ENCODE data around the gene USP24. TPM values are rescaled to one million over a fixed set of nuclear protein-coding genes. Genes with fewer than 3 reads are reported as not detected.
A peak's percentile ranks its signal among the peaks of the same experiment; 100 is the strongest.

USP24 gene
- total RNA-seq, 1 donor from 2014 or later, result 30.8 TPM

GRCh38 chr1:55051621-55052020, 163.5 kb downstream of the USP24 start:
- H4K20me1 ChIP-seq (ENCODE audit: insufficient read depth, low read length), result no peaks in the 10 kb centered on the region
- peaks cover 4% of the 10 kb centered on the region for H3K4me1 Mint-ChIP-seq (ENCODE audit: low read depth, unreplicated experiment)
- H3K4me1 ChIP-seq (ENCODE audit: insufficient read depth, low read length), result peaks cover 5% of the 10 kb centered on the region
- no peak overlapping the region for H2AFZ ChIP-seq (ENCODE audit: low read depth, low read length)
- no peak overlapping the region for H3K4me2 ChIP-seq (ENCODE audit: low read length)
- no peaks in the 10 kb centered on the region for H3K9me3 ChIP-seq (ENCODE audit: insufficient read depth, low read depth, low read length)
- peaks cover 28% of the 10 kb centered on the region for H3K27me3 Mint-ChIP-seq (ENCODE audit: low read depth, unreplicated experiment)
- no peak overlapping the region for H3K4me3 Mint-ChIP-seq (ENCODE audit: unreplicated experiment)
- no peaks in the 10 kb centered on the region for H3K36me3 Mint-ChIP-seq (ENCODE audit: low read depth, unreplicated experiment)
- no peak overlapping the region for H3K4me3 ChIP-seq (ENCODE audit: insufficient read depth, low read depth, low read length)
- no peaks in the 10 kb centered on the region for H3K27me3 ChIP-seq (ENCODE audit: insufficient read depth, low read length)
- no peaks in the 10 kb centered on the region for H3K9me3 Mint-ChIP-seq (ENCODE audit: unreplicated experiment)
- DNase-seq (ENCODE audit: low read depth) (no peak), FAIRE-seq (no peak)
- no peak overlapping the region for H3K27ac Mint-ChIP-seq (ENCODE audit: unreplicated experiment)
- no peaks in the 10 kb centered on the region for H3K79me2 ChIP-seq (ENCODE audit: insufficient read depth, low read length)
- no peak overlapping the region for H3K27ac ChIP-seq (ENCODE audit: low read depth, low read length)
- H3K9ac ChIP-seq (ENCODE audit: low read length), result no peak overlapping the region
- TF ChIP-seq CTCF (IDR thresholded peaks at IDR 0.05; ENCODE audit: insufficient read depth, low read depth, low read length), result no peak
- H3K36me3 ChIP-seq (ENCODE audit: insufficient read depth, low read length), result no peaks in the 10 kb centered on the region

GRCh38 chr1:55051169-55051568, 164.0 kb downstream of the USP24 start:
- Histone ChIP-seq H3K4me3 (ENCODE audit: insufficient read depth, low read depth, low read length) (no peak overlapping the region), H3K27me3 (ENCODE audit: insufficient read depth, low read length) (no peaks in the 10 kb centered on the region), H3K4me1 (ENCODE audit: insufficient read depth, low read length) (peaks cover 5% of the 10 kb centered on the region), H3K9me3 (ENCODE audit: insufficient read depth, low read depth, low read length) (no peaks in the 10 kb centered on the region), H3K27ac (ENCODE audit: low read depth, low read length) (no peak overlapping the region), H2AFZ (ENCODE audit: low read depth, low read length) (no peak overlapping the region), H3K79me2 (ENCODE audit: insufficient read depth, low read length) (no peaks in the 10 kb centered on the region), H3K36me3 (ENCODE audit: insufficient read depth, low read length) (no peaks in the 10 kb centered on the region), H3K9ac (ENCODE audit: low read length) (no peak overlapping the region), H3K4me2 (ENCODE audit: low read length) (no peak overlapping the region), H4K20me1 (ENCODE audit: insufficient read depth, low read length) (no peaks in the 10 kb centered on the region)
- H3K27me3 Mint-ChIP-seq (ENCODE audit: low read depth, unreplicated experiment), result peaks cover 27% of the 10 kb centered on the region
- FAIRE-seq (no peak), DNase-seq (ENCODE audit: low read depth) (no peak)
- H3K9me3 Mint-ChIP-seq (ENCODE audit: unreplicated experiment), result no peaks in the 10 kb centered on the region
- no peak overlapping the region for H3K27ac Mint-ChIP-seq (ENCODE audit: unreplicated experiment)
- TF ChIP-seq CTCF (IDR thresholded peaks at IDR 0.05; ENCODE audit: insufficient read depth, low read depth, low read length), result no peak
- TF ChIP-seq EZH2 (IDR thresholded peaks at IDR 0.05; ENCODE audit: insufficient read depth, low read length), result no peak
- H3K36me3 Mint-ChIP-seq (ENCODE audit: low read depth, unreplicated experiment), result no peaks in the 10 kb centered on the region
- no peak overlapping the region for H3K4me3 Mint-ChIP-seq (ENCODE audit: unreplicated experiment)
- H3K4me1 Mint-ChIP-seq (ENCODE audit: low read depth, unreplicated experiment), result peaks cover 4% of the 10 kb centered on the region

GRCh38 chr1:55050283-55050682, 164.9 kb downstream of the USP24 start:
- H3K36me3 Mint-ChIP-seq (ENCODE audit: low read depth, unreplicated experiment), result no peaks in the 10 kb centered on the region
- no peak overlapping the region for H3K4me2 ChIP-seq (ENCODE audit: low read length)
- H3K4me1 Mint-ChIP-seq (ENCODE audit: low read depth, unreplicated experiment), result peaks cover 4% of the 10 kb centered on the region
- H3K36me3 ChIP-seq (ENCODE audit: insufficient read depth, low read length), result no peaks in the 10 kb centered on the region
- H3K27me3 ChIP-seq (ENCODE audit: insufficient read depth, low read length), result no peaks in the 10 kb centered on the region
- no peaks in the 10 kb centered on the region for H3K9me3 ChIP-seq (ENCODE audit: insufficient read depth, low read depth, low read length)
- peaks cover 32% of the 10 kb centered on the region for H3K27me3 Mint-ChIP-seq (ENCODE audit: low read depth, unreplicated experiment)
- no peak overlapping the region for H3K9ac ChIP-seq (ENCODE audit: low read length)
- TF ChIP-seq CTCF (IDR thresholded peaks at IDR 0.05; ENCODE audit: insufficient read depth, low read depth, low read length) (no peak), EZH2 (IDR thresholded peaks at IDR 0.05; ENCODE audit: insufficient read depth, low read length) (no peak)
- H3K4me3 Mint-ChIP-seq (ENCODE audit: unreplicated experiment), result no peak overlapping the region
- no peak overlapping the region for H3K27ac Mint-ChIP-seq (ENCODE audit: unreplicated experiment)
- H3K9me3 Mint-ChIP-seq (ENCODE audit: unreplicated experiment), result no peaks in the 10 kb centered on the region
- no peak overlapping the region for H2AFZ ChIP-seq (ENCODE audit: low read depth, low read length)
- no peak overlapping the region for H3K4me3 ChIP-seq (ENCODE audit: insufficient read depth, low read depth, low read length)
- no peaks in the 10 kb centered on the region for H3K79me2 ChIP-seq (ENCODE audit: insufficient read depth, low read length)
- no peaks in the 10 kb centered on the region for H4K20me1 ChIP-seq (ENCODE audit: insufficient read depth, low read length)
- DNase-seq (ENCODE audit: low read depth) (peak; percentile 61), FAIRE-seq (no peak)
- no peak overlapping the region for H3K27ac ChIP-seq (ENCODE audit: low read depth, low read length)
- peaks cover 5% of the 10 kb centered on the region for H3K4me1 ChIP-seq (ENCODE audit: insufficient read depth, low read length)

All from astrocyte (in vitro differentiated cells and primary cell).